ENCODE data around the gene FCF1. TPM values are rescaled to one million over a fixed set of nuclear protein-coding genes. Genes with fewer than 3 reads are reported as not detected.

The FCF1 gene
- total and polyA plus RNA-seq, 9 of the 15 experiments (the other 6 are each of a cell fraction or from before 2014, with no cell fraction given): 6.8 to 91.9 (median 40.0) TPM

- TF ChIP-seq, protein P1, sequence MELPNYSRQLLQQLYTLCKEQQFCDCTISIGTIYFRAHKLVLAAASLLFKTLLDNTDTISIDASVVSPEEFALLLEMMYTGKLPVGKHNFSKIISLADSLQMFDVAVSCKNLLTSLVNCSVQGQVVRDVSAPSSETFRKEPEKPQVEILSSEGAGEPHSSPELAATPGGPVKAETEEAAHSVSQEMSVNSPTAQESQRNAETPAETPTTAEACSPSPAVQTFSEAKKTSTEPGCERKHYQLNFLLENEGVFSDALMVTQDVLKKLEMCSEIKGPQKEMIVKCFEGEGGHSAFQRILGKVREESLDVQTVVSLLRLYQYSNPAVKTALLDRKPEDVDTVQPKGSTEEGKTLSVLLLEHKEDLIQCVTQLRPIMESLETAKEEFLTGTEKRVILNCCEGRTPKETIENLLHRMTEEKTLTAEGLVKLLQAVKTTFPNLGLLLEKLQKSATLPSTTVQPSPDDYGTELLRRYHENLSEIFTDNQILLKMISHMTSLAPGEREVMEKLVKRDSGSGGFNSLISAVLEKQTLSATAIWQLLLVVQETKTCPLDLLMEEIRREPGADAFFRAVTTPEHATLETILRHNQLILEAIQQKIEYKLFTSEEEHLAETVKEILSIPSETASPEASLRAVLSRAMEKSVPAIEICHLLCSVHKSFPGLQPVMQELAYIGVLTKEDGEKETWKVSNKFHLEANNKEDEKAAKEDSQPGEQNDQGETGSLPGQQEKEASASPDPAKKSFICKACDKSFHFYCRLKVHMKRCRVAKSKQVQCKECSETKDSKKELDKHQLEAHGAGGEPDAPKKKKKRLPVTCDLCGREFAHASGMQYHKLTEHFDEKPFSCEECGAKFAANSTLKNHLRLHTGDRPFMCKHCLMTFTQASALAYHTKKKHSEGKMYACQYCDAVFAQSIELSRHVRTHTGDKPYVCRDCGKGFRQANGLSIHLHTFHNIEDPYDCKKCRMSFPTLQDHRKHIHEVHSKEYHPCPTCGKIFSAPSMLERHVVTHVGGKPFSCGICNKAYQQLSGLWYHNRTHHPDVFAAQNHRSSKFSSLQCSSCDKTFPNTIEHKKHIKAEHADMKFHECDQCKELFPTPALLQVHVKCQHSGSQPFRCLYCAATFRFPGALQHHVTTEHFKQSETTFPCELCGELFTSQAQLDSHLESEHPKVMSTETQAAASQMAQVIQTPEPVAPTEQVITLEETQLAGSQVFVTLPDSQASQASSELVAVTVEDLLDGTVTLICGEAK (IDR thresholded peaks at IDR 0.05): peak; percentile 38; the same call in 1 of the 2 replicates
- TF ChIP-seq, protein P1 (CRISPR knock-in tag; IDR thresholded peaks at IDR 0.05): no peak
- TF ChIP-seq NCOA1 (IDR thresholded peaks at IDR 0.05; ENCODE audit: low read depth): peak; percentile 49; the same call in 1 of the 2 replicates
- TF ChIP-seq, protein P2, sequence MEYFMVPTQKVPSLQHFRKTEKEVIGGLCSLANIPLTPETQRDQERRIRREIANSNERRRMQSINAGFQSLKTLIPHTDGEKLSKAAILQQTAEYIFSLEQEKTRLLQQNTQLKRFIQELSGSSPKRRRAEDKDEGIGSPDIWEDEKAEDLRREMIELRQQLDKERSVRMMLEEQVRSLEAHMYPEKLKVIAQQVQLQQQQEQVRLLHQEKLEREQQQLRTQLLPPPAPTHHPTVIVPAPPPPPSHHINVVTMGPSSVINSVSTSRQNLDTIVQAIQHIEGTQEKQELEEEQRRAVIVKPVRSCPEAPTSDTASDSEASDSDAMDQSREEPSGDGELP (CRISPR knock-in tag; IDR thresholded peaks at IDR 0.05; ENCODE audit: borderline replicate concordance): no peak; the same call in 1 of the 2 replicates
- 0 out of 2 replicates have a peak, but pooled peaks have one; percentile 6 for TF ChIP-seq LEF1 (IDR thresholded peaks at IDR 0.05)
- TF ChIP-seq PHF8 (IDR thresholded peaks at IDR 0.05; ENCODE audit: borderline replicate concordance, low read length): peak; percentile 96
- TF ChIP-seq ZNF740 (CRISPR knock-in tag; IDR thresholded peaks at IDR 0.05): no peak
- no peak for TF ChIP-seq ZNF740 (tag; IDR thresholded peaks at IDR 0.05)
- TF ChIP-seq HMBOX1 (IDR thresholded peaks at IDR 0.05): no peak
- TF ChIP-seq STAG1 (CRISPR knock-in tag; IDR thresholded peaks at IDR 0.05; ENCODE audit: borderline replicate concordance): no peak
These were observed 50.2 kb downstream of the FCF1 start, which contains the start of gene YLPM1 (continued) for GRCh38 chr14:74762917-74763802.
